ENCODE results near the gene PLA2G4D.

Gene PLA2G4D

DNA sequence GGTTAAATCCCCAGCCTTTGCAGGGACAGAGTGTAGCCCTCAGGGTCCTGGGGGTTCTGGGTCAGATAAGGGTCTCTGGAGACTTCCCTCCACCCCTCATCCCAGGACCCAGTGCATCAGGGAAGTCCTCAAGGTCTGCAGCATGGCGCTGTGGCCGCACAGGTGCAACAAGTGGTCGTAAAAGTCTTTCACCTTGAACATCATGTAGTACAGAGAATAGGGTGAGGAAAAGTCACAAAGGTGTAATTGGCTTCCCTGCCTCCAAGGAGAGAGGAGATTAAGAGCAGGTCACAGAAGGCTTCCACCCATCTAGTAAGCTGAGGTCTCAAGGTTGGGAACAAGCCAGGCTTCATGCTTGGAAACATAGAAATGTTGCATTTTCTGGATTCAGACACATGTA lies 29.2 kb upstream of the PLA2G4D start:
- DNase-seq = no peak

GRCh38 chr15:42121682-42122081 lies 27.3 kb upstream of the PLA2G4D start:
- DNase-seq = no peak

DNA sequence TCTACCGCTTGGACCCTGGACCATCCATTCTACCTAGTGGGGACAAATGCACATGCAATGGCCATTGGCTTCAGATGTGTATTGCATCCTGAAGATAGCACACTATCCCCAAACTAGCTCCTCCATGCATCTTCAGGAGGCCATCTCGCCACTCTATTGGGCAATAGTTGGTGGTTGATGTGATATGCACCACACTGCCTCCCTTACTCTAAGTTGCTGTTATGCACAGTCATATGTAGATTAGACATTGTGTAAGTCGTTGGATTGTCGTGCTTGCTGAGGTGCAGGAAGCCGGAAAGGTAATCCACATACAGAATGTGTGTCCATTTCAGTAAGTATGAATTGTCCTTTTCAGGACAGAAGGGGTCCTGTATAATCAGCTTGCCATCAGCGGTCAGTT lies 26.7 kb upstream of the PLA2G4D start:
- DNase-seq = no peak

GRCh38 chr15:42120285-42120684 lies 25.9 kb upstream of the PLA2G4D start:
- no peak for DNase-seq

GRCh38 chr15:42119446-42119760 lies 25.0 kb upstream of the PLA2G4D start:
- DNase-seq = no peak

DNA sequence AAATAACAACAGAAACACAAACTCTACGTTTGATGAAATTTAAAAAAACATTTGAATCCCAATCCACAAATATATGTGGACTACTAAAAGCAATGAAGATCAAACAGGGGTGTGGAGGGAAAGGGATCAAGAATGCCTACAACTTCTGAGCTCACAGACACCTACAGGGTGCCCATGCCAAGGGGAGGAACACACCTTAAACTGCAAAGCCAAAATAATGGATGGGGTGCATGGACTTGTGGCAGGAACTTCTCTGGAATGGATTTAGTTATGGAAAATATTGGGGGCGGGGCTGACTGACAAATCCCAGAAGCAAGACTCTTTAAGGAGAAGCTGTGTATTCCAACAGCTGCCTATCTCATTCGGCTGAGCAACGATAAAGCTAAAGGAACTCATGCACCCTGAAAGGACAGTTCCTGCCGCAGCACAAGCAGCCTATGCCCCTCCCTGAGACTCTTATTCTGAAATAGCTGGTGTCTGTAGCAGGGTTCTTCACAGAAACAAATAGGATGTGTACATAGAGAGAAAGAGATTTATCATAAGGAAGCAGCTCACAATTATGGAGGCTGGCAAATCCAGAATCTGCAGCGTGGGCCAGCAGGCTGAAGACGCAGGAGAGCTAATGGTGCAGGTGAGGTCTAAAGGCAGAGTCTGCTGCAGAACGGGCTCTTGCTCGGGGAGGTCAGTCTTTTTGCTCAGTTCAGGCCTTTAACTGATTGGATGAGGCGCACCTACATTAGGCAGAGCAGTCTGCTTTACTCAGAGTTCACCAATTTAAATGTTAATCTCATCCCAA lies 24.5 kb upstream of the PLA2G4D start:
- DNase-seq = peak; percentile 59

- DNase-seq = no peak
These were observed 17.6 kb upstream of the PLA2G4D start for GRCh38 chr15:42111924-42112323.

GRCh38 chr15:42110367-42110766 lies 16.0 kb upstream of the PLA2G4D start:
- peak; percentile 77 for DNase-seq

DNA sequence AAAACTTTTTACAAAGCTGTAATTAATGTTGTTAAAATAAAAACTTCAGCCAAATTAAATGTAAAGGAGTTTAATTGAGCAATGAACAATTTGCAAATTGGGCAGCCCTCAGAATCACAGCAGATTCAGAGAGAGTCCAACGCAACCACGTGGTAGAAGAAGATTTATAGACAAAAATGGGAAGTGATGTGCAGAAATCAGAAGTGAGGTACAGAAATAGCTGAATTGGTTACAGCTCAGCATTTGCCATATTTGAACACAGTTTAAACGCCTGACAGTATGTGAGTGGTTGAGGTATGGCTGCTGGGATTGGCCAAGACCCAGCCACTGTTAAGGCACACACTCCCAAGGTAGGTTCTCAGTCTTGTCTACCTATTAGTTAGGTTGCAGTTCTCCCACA lies 14.4 kb upstream of the PLA2G4D start:
- DNase-seq = no peak

DNA sequence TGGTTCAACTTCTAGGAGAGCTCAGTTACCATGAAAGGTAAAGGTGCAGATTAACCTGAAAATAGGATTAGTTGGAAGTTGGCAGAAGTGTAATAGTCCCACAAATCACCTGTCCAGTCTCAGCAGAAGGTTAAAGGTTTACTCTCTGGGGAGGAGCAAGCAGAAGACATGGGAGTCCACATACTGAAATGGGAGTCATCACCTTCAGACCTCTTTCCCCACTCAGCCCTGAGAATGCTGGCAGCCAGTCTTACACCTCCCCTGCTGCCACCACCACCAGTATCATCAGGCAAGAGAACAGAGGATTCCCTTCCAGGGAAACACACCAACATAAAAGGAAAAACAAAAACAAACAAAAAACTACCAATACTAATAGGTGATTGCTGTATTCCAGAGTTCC lies 13.8 kb upstream of the PLA2G4D start:
- DNase-seq = no peak

DNA sequence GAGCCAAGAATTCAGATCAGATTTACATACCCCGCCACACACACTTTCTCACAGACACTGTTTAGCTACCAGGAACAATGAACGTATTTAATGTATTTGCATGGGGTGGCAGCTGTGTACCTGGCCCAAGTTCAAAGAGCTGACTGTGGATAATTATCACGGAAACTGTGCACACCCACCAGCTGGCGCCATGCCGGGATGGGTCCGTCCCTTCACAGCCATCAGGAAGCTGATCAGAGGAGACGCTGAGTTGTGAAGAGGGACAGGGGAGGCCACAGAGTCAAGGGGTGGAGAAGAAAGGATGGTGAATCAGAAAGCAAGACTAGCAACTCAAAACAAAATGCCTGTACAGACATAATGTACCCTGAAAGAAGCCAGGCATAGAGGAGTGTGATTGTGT lies 13.1 kb upstream of the PLA2G4D start:
- peak; percentile 67 for DNase-seq

GRCh38 chr15:42106288-42106687 lies 11.9 kb upstream of the PLA2G4D start:
- no peak for DNase-seq

GRCh38 chr15:42104095-42104891 lies 9.9 kb upstream of the PLA2G4D start:
- no peak for DNase-seq

DNA sequence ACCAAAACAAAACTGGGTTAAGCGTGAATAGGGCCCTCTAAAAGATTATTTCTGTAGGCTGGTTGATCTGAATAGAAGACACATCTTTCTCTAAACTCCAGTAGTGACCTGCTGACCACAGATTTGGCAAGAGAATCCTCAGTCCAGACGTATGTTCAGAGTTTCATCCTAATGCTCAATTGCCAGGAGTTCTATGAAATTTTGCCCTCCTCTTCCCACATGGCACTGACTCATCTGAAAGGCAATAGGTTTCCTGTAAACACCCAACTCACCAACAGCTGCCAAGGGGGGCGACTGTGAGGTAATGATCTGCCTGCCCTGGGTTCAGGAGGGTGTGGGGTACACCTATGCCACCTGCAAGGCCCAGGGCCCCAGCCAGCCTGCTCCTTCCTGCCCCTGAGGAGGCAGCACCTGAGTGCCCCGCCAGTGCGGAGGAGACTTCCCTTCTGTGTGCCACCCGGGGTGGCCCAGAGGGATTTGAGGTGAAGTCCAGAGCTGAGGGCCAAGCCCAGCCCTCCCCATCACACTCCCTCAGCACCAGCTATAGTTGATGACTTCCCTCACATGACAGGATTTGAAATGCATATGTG lies 8.4 kb upstream of the PLA2G4D start:
- DNase-seq = no peak

DNA sequence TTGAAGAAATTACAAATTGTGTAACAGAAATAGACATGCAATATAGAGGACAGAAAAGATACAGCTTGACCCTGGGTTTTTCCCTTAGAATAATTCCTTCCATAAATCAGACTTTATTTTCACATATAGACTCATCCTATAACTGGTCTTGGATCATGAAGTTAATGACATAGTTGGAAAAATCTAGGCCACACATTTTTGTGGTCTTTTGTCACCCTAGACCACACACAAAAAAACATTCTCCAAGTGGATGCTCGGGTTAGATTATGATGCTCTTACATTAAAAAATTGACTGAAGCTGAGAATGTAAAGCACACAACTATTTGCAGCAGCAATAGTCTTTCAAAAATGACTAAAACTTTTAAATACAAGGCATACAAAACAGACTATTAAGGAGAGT lies 7.5 kb upstream of the PLA2G4D start:
- no peak for DNase-seq

- peak; percentile 56 for DNase-seq
These were observed 5.8 kb upstream of the PLA2G4D start for GRCh38 chr15:42100021-42100800.

DNA sequence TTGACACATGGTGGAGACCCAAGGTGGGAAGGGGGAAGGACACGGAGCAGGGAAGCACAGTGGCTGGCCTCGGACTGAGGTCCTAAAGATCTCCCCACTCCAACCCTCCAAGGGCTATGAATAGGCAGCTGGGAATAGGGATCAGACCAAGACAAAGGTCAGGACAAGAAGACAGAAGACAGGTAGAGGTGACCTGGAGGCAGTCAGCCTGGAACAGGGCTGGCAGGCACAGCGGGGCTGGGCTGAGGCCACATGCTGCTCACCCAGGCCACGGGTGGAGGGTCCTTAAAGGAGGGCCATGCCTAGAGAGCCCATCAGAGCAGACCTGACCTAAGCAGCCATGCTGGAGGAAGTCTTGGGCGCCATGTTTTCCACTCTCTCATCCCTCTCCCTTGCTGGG lies 2.7 kb upstream of the PLA2G4D start:
- DNase-seq = no peak

DNA sequence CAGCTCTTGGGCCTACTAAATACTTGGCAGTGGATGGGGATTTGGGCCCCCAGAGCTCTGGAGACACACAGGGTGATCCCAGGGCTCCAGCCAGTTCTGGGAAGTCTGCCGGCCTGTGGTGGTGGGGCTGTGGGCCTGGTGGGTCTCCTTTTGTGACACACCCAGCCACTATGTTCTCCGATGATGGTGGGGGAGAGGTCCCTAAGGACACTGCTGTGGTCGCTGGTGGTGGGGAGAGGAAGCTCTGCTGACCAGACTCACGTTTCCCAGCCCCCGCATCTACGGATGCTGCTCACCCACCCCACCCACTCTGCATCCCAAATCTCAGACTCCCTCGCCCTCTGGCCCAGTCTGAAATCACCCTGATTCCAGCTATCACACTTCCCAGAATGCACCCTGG lies 396 bp downstream of the PLA2G4D start:
- DNase-seq = no peak

DNA sequence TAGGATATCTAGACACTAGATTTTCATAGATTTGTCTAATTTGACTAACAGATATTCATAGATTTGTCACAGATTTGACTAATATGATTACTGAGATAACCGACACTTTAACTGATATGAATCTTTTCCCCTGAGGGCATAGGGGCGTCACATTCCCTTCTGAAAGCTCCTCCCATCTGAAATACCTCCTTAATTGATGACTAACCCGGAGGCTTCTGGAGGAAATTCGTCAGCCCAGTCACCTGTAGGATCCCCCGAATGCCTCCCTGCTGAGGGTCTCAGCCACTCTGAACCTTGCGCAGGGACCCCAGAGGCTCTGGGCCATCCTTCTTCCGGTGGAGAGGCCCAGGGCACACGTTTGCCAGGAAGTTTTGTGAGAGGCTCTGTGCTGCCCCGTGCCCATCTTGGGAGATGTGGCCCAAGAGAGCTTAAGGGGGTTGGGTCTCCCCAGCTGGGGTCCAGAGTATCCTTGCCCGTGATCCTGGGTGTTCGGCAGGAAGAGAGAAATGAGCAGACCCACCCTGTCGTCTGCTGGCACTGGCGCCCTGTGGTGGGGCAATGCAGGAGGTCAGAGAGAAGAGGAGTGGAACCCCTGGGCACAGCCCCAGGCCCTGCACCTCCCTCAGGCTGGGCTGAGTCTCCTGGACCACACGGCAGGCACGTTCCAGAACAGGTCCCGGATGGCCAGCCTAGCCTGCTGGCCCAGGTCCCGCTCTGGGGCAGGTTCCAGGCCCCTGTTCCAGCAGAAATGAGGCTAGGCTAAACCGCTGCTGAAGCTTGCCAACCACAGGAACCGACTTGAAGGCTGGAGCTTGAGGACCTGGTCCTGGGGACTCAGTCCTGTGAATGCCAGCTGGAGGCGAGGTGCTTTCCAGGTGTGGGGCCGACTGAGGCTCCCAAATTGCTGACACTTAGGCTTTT lies 1.7 kb downstream of the PLA2G4D start:
- no peak for DNase-seq

- DNase-seq = peak; percentile 9
These were observed 2.5 kb downstream of the PLA2G4D start for GRCh38 chr15:42091753-42092397.

GRCh38 chr15:42090781-42091180 lies 3.6 kb downstream of the PLA2G4D start:
- no peak for DNase-seq

DNA sequence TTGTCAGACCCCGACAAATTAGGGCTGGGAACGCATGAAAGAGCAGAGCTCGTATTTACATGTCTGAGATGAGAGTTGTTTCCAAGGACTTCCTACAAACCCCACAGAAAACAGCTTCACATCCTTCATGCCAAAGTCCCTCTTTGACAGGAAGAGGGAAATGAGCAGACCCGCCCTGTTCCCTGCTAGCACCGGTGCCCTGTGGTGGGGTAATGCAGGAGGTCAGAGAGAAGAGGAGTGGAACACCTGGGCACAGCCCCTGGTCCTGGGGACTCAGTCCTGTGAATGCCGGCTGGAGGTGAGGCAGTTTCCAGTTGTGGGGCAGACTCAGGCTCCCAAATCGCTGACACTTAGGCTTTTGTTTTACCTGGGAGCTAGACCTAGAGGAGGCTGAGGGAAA lies 4.0 kb downstream of the PLA2G4D start:
- no peak for DNase-seq
